AG08396 (cell line): ENCODE results near the gene PIANP.
"Not testable (repeated sequence)": the region's sequence is repeated elsewhere in the genome, so short reads cannot be mapped to it uniquely, and the experiment has no call there.

Source experiments
- DNase-seq: peaks from one replicate; pipeline ENCODE4 v3.0.0; 2012; ENCODE audit warnings: low spot score, mixed read lengths

Gene PIANP, protein sequence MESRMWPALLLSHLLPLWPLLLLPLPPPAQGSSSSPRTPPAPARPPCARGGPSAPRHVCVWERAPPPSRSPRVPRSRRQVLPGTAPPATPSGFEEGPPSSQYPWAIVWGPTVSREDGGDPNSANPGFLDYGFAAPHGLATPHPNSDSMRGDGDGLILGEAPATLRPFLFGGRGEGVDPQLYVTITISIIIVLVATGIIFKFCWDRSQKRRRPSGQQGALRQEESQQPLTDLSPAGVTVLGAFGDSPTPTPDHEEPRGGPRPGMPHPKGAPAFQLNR

GRCh38 chr12:6700646-6701051 is at the start of gene PIANP:
Gene PIANP, minus strand, starts transcription at chr12:6700815. Its CDS starts 2,754 bp downstream, at chr12:6698061.
- DNase-seq, result peak; percentile 76

GRCh38 chr12:6748761-6749160 is 48.1 kb upstream of the PIANP start:
- no peak for DNase-seq

DNA sequence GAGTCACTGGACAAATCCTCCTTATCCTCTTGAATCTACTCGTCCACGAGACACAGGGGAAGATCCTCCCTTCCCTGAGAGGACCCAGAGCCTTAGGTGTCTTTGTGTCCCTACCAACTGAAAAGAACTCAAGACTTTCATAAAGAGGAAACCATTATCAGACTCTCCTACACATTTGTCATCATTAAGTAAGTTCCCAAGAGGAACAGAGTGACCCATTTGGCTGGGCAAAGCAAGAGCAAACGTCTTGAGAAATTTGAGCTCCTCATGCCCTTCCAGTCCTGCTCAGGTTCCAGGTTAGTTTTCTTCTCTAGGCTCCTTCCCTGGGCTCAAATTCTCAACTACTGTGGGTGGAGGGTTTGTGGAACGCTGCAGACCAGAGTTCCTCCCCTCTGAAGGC is 46.6 kb upstream of the PIANP start:
- no peak for DNase-seq

DNA sequence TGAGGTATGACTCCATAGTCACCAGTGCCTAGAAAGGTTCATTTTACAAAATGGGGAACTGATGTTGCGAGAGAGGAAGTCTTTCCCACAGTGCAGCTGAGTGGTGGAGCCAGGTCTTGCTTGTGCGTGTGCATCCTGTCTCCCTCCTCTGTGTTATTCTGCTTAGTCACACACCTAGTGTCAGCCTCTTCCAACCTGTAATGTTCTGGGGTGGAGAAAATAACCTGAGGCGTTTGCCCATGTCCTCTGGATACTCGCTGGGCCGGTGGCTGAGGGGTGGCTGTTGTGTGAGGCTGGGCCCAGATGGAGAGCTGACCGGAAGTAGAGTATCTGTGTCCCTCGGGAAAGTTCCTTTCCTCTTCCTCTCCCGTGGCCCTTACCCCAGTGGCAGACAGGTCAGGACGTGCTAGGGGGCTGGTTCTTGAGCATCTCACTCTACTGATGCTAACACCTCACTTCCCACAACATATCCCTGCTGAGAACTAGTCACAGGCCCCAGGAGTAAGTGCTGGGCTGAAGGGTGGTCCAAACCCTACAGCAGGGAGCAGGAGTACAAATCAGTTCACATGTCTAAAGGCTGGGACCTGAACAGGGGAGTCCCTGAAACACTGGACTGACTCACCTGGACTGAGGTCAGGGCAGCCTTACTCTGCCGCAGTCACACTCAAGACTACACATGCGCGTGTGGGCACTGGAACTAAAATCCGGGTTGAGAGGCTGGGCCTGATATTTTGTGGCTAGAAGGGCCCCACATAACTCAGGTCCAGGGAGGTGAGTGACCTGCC is 45.3 kb upstream of the PIANP start:
- DNase-seq, result no peak

GRCh38 chr12:6743300-6743699 is 42.7 kb upstream of the PIANP start:
- not testable (repeated sequence) for DNase-seq

GRCh38 chr12:6742834-6743233 is 42.2 kb upstream of the PIANP start:
- DNase-seq, result no peak

- not testable (repeated sequence) for DNase-seq
These were observed 41.5 kb upstream of the PIANP start for GRCh38 chr12:6742080-6742479.

DNA sequence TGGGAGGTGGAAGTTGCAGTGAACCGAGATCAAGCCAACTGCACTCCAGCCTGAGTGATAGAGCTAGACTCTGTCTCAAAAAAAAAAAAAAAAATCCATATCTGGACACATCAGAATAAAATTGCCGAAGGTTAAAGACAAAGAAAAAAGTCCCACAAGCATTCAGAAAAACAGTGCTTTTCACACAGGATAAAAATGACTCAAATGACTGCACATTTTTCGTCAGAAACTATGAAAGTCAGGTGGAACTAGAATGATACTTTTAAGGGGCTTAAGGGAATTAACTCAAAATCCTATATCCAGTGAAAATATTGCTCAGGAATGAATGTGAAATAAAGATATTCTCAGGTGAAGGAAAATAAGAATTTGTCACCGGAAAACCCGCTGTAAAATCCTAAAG is 36.1 kb upstream of the PIANP start:
- no peak for DNase-seq

DNA sequence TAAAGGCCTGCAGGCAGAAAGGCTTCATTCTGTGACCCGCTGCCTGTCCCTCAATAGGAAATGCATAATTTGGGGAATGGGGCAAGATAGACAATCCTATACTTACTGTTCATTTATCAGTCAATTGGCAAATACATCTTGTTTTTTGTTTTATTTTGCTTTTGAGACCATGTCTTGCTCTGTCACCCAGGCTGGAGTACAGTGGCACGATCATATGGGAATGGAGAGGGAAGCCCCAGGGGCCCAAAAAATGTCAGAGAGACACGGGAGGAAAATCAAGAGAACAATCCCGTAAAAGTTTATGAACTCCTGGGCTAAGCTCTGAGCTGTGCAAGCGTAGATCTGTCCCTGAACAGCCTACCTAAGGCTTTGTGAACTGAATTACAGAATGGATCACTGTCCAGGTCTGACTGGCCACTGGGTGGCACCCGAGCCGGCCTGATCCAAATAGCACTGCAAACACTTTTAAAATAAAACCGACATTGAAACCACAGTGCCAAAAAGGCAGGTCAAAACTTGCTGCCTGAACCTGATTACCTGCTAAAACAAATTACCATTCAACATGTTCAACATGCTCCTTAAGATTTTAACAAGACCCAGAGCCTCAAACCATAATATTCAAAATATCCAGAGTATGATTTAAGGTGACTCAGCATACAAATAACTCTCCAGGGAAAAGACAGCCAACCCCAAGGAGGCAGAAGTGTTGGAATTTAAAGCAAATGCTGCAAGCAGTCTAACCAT is 35.0 kb upstream of the PIANP start:
- peak; percentile 68 for DNase-seq

- no peak for DNase-seq
These were observed 34.1 kb upstream of the PIANP start for GRCh38 chr12:6734506-6735387.

DNA sequence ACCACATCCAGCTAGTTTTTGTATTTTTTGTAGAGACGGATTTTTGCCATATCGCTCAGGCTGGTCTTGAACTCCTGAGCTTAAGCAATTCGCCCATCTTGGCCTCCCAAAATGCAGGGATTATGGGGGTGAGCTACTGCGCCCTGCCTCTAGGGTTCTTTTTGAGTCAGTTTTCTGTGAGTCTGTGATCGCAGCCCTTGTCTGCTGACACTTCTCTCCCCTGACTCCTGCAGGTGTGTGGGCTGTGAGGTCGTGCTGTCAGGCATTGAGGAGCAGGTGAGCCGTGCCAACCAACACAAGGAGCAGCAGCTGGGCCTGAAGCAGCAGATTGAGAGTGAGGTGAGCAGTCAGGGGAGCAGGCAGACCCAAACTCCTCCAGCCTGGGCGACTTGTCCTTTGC is 29.6 kb upstream of the PIANP start:
- no peak for DNase-seq

DNA sequence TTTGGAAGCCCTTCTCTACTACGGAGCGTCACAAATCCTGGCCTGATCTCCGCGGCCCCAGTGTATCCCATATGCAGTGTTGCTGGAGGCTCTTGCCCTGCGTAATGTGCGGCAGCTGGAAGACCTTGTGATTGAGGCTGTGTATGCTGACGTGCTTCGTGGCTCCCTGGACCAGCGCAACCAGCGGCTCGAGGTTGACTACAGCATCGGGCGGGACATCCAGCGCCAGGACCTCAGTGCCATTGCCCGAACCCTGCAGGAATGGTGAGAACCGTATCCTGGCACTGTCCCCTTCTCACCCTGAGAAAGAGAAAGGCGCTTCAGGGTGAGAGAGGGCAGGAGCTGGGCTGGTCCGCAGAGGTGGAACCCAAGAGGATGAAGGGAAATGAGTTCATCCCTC is 28.6 kb upstream of the PIANP start:
- no peak for DNase-seq

DNA sequence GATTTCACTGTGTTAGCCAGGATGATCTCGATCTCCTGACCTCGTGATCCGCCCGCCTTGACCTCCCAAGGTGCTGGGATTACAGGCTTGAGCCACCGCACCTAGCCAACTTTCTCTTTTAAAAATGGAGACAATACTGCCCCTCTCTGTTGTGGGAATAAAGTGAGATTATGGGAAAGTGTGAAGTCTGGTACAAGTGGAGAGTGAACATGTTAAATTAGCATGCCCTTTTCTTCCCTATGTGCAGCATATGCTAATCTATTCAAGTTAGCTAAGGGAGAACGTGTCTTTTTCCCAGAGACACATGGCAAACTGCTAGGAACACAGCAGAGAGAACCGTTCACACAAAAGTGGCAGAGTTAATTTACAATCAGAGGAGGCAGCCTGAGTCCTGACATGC is 24.7 kb upstream of the PIANP start:
- no peak for DNase-seq

- DNase-seq, result no peak
These were observed 23.8 kb upstream of the PIANP start for GRCh38 chr12:6724409-6724797.

DNA sequence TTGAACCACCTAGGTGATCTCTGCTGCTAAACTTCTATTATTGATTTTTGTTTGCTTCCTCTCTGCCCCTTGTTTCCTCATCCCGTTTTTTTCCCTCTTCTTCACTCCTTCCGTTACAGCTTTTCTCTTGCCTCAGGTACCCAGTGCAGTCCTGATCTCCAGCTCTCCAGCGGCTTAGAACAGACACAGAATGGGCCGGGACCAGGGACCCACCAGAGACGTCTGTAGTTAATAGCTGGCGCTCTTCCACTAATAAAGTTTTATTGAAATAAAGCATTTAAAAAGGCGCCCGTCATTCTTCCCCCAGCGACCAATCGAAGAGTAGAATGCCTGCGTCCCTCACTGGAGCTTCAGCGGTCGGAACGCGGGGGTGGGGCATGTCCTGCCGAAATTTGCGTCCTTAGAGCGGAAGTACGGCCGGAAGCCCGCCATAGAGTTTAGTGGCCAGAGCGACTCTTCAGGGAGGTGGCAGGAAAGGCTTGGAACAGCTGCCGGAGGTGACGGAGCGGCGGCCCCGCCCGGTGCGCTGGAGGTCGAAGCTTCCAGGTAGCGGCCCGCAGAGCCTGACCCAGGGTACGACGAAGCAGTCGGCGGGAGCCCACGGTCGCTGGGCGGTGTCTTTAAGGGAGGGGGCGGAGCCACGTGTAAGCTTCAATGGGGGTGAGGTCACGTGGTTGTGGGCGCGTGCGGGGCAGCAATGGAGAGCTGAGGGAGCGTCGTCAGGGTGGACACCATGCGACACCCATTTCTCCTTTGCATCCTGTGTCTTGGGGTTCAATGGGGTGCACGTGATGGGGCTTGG is 23.2 kb upstream of the PIANP start, which contains the start of gene COPS7A:
TSS of gene COPS7A (plus strand) at position 440 of the 802 bp plus-strand sequence. CDS start 611 bp downstream, outside the sequence.
- peak; percentile 97 for DNase-seq

- no peak for DNase-seq
These were observed 22.2 kb upstream of the PIANP start for GRCh38 chr12:6722863-6723262.

GRCh38 chr12:6716874-6717437 is 16.3 kb upstream of the PIANP start:
- no peak for DNase-seq

DNA sequence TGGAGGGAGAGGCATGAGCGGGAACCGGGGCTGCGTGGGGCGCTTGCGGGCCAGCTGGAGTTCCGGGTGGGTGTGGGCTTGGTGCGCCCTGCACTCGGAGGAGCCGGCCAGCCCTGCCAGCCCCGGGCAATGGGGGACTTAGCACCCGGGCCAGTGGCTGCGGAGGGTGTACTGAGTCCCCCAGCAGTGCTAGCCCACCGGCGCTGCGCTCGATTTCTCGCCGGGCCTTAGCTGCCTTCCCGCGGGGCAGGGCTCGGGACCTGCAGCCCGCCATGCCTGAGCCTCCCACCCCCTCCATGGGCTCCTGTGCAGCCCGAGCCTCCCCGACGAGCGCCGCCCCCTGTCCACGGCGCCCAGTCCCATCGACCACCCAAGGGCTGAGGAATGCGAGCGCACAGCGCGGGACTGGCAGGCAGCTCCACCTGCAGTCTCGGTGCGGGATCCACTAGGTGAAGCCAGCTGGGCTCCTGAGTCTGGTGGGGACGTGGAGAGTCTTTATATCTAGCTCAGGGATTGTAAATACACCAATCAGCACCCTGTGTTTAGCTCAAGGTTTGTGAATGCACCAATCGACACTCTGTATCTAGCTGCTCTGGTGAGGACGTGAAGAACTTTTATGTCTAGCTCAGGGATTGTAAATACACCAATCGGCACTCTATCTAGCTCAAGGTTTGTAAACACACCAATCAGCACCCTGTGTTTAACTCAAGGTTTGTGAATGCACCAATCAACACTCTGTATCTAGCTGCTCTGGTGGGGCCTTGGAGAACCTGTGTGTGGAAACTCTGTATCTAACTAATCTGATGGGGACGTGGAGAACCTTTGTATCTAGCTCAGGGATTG is 15.6 kb upstream of the PIANP start:
- not testable (repeated sequence) for DNase-seq

- no peak for DNase-seq
These were observed 8.4 kb upstream of the PIANP start for GRCh38 chr12:6708960-6709394.
